Iris pigment epithelial cell (primary cell): ENCODE measurements around the gene SLC7A6OS.
"Not testable (repeated sequence)": the region's sequence is repeated elsewhere in the genome, so short reads cannot be mapped to it uniquely, and the experiment has no call there.

ENCODE experiments used
- DNase-seq: peaks from one replicate; pipeline ENCODE4 v3.0.0-alpha.2; 2011; ENCODE audit warnings: low read depth

Gene SLC7A6OS

GRCh38 chr16:68298907-68299561 is 11.7 kb downstream of the SLC7A6OS start:
- DNase-seq, result peak; percentile 88

- no peak for DNase-seq
These were observed 12.4 kb downstream of the SLC7A6OS start for GRCh38 chr16:68298312-68298711.

- DNase-seq, result peak; percentile 55
These were observed 12.8 kb downstream of the SLC7A6OS start for GRCh38 chr16:68297908-68298307.

GRCh38 chr16:68296693-68297092 is 14.1 kb downstream of the SLC7A6OS start:
- no peak for DNase-seq

GRCh38 chr16:68296291-68296690 is 14.5 kb downstream of the SLC7A6OS start:
- DNase-seq, result no peak

- DNase-seq, result no peak
These were observed 18.3 kb downstream of the SLC7A6OS start for GRCh38 chr16:68292425-68292824.

GRCh38 chr16:68291227-68291626 is 19.5 kb downstream of the SLC7A6OS start:
- DNase-seq, result no peak

- no peak for DNase-seq
These were observed 20.3 kb downstream of the SLC7A6OS start for GRCh38 chr16:68290450-68290849.

GRCh38 chr16:68289621-68290329 is 21.0 kb downstream of the SLC7A6OS start:
- DNase-seq, result peak; percentile 36

GRCh38 chr16:68289202-68289601 is 21.5 kb downstream of the SLC7A6OS start:
- no peak for DNase-seq

- DNase-seq, result not testable (repeated sequence)
These were observed 21.9 kb downstream of the SLC7A6OS start for GRCh38 chr16:68288796-68289195.

- DNase-seq, result no peak
These were observed 22.5 kb downstream of the SLC7A6OS start for GRCh38 chr16:68288252-68288650.

- peak; percentile 90 for DNase-seq
These were observed 23.2 kb downstream of the SLC7A6OS start for GRCh38 chr16:68287276-68288251.

GRCh38 chr16:68286153-68287074 is 24.3 kb downstream of the SLC7A6OS start:
- DNase-seq, result no peak

GRCh38 chr16:68285683-68286082 is 25.1 kb downstream of the SLC7A6OS start:
- no peak for DNase-seq

- no peak for DNase-seq
These were observed 25.9 kb downstream of the SLC7A6OS start for GRCh38 chr16:68284847-68285246.

GRCh38 chr16:68283801-68284598 is 26.7 kb downstream of the SLC7A6OS start:
- no peak for DNase-seq

- no peak for DNase-seq
These were observed 27.4 kb downstream of the SLC7A6OS start for GRCh38 chr16:68283346-68283745.

GRCh38 chr16:68282064-68282452 is 28.7 kb downstream of the SLC7A6OS start:
- DNase-seq, result no peak

GRCh38 chr16:68281368-68282063 is 29.2 kb downstream of the SLC7A6OS start:
- no peak for DNase-seq
